ENCODE data around the gene HSF2BP. TPM values are rescaled to one million over a fixed set of nuclear protein-coding genes. Genes with fewer than 3 reads are reported as not detected.
"Not testable (repeated sequence)": the region's sequence is repeated elsewhere in the genome, so short reads cannot be mapped to it uniquely, and the experiment has no call there.

The HSF2BP gene
- total RNA-seq, 1 experiment from 2014 or later: 2.6 TPM

DNA sequence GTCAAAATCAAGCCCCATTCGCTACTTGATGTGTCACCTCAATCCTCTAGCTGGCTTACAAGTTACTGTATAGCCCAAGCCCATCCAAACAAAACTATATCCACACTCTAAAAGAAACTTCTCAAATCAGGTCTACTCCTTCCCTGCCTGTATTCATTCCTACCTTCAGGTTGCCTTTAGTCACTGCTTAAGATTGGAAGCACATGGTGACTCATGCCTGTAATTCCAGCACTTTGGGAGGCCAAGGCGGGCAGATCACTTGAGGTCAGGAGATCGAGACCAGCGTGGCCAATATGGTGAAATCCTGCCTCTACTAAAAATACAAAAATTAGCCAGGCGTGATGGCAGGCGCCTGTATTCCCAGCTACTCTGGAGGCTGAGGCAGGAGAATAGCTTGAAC, 7.4 kb downstream of the HSF2BP start:
- DNase-seq (ENCODE audit: low read depth): not testable (repeated sequence)

DNA sequence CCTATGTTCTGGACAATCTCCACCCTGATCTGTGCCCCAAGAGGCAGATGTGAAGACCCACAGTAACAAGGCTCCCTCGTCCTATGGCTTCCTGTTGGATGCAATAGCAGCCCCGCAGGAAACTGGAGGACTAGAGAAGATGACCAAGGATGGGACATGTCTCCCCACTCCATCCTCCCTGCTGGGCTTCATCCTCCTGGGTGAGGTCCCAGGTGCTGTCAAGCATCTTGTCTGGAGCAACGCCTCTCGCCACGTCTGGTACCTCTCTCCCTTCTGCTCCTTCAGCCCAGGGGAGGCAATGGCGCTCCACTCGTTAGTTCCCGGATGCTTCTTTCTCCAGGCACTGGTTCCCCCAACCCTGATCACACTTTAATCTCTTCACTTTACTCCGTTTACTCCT, 11.1 kb downstream of the HSF2BP start:
- no peak for DNase-seq (ENCODE audit: low read depth)

DNA sequence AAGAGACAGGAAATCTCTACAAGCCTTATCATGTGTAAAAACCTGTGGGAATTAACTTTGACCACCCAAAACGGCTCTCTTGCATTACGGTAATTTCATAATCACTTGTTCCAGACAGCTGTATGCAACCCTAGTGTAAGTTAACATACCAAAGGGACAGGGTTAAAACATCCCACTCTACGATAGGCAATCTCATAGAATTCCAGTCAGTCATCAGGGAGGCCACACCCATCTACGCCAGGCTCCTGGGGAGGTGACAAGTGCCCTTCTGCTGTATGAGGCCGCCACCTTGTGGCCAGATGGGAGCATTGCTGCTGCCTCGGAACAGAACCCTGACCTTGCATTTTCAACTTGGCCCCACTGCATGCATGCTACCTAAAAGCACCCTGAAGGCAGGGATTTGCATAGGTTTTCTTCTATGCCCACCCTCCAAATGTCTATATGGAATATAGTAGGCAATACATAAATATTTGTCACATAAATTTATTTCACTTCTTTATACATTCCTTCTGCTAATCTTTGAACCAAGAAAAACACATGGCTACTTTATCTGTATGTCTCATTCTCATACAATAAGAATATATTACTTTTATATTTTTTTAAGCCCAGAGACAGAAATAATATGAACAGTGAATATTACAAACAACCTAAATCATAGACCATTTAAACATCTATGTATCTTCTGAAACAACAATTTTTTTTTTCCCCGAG, 12.6 kb downstream of the HSF2BP start:
- peak; percentile 95 for DNase-seq (ENCODE audit: low read depth)

DNA sequence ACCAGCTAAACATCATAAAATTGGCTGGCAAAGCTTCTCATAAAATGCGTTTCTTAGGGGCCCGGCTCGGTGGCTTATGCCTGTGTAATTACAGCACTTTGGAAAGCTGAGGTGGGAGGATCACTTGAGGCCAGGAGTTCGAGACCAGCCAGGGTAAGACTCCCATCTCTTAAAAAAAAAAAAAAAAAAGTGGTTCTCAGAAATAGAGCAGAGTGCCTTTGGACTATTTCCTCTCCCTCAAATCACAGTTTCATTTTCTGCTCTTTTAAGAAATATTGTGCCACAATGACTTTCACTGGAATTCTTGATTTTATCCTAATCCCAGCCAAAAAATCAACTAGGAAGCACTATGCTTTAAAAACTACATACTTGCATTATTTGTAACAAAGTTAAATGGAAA, 13.3 kb downstream of the HSF2BP start:
- DNase-seq (ENCODE audit: low read depth): no peak

DNA sequence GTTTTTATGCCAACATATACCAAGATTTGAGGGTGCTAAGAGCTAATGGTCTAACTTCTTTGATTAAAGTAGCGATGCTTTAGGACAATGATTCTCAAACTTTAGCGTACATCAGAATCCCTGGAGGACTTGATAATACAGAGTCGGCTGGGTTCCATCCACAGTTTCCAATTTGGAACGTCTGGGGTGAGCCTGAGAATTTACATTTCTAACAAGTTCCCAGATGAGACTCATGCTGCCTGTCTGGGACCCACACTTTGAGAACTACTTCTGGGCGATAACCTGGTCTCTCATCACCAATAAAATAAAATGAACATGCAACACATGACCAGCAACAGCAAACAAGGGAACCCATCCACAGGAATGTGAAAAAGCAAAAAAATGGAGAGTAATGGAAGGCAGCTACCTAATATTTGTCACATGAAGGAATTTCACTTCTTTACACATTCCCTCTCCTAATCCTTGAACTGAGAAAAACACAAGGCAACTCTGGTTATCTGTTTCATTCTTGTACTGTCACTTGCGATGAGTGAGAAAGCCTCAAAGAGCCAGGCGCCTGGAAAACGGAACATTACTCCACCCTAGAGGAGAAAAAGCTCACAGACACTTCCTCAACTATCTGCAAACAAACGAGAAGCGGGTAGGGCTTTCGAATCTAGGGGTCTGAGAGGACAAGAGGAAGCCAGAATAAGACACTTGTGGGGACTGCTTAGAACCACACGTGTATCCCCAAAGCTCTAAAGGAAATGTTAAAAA, 14.0 kb downstream of the HSF2BP start:
- DNase-seq (ENCODE audit: low read depth): peak; percentile 94

DNA sequence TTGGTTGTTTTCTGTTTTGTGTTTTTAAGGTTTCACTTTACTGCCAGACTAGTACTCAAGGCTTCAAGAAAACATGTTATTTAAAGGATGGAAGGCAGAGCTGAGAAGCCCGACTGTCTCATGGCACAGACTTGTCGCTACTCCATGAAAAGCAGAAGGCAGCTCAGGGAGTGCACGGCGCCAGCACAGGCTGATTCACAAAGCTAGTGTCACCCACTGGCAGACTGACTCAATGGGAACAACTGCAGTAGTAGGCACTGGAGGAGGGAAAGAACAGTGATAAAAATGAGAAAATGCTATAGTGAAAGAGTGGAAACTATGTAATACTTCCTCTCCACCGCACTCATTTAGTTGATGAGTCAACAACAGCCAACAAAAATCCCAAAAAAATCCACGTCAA, 14.7 kb downstream of the HSF2BP start:
- DNase-seq (ENCODE audit: low read depth): peak; percentile 93

DNA sequence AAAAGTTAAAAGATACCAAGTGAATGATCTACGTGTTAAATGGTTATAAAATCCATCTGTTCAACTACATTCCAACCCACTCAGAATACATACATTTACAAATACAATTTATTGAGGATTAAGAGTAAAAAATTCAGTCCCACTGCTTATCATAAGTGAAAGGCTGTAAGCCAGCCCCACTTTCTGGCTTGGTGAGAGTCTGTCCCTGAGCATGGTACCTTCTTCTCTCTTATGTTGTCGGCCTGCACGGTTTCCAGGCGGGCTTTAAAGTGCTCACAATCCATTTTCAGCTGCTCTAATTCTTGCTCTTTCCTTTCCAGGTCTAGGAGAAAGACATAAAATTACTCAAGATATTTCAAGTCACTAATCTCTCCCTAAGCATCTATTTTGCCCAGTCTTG, 15.2 kb downstream of the HSF2BP start:
- peak; percentile 26 for DNase-seq (ENCODE audit: low read depth)

DNA sequence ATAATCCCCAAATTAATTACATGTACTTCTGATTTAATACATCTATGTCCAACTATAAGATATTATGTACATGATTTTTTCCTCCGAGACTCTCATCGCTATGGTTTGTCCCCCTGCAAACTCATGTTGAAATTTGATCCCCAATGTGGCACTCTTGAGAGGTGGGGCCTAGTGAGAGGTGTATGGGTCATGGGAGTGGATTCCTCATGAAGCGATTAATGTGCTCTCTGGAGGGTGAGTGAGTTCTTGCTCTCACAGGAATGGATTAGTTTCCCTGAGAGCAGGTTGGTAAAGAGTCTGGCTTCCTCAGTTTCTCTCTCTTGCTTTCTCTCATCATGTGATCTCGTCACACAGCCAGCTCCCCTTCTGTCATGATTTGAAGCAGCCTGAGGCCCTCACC, 16.1 kb downstream of the HSF2BP start:
- DNase-seq (ENCODE audit: low read depth): no peak

DNA sequence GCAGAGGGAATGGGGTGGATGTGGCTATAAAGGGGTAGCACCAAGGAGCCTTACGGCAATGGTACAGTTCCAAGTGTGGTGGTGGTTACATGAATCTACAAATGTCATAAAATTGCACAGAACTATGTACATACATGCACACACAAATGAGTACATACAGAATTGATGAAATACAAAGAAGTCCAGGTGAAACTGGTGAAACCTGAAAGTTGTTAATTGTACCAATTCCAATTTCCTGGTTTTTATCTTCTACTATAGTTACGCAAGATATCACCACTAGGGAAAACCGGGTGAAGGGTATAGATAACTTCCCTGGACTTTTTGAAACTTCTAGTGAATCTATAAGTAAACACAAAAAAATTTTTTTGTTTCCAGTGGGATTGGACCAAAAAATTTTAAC, 18.9 kb downstream of the HSF2BP start:
- DNase-seq (ENCODE audit: low read depth): no peak

DNA sequence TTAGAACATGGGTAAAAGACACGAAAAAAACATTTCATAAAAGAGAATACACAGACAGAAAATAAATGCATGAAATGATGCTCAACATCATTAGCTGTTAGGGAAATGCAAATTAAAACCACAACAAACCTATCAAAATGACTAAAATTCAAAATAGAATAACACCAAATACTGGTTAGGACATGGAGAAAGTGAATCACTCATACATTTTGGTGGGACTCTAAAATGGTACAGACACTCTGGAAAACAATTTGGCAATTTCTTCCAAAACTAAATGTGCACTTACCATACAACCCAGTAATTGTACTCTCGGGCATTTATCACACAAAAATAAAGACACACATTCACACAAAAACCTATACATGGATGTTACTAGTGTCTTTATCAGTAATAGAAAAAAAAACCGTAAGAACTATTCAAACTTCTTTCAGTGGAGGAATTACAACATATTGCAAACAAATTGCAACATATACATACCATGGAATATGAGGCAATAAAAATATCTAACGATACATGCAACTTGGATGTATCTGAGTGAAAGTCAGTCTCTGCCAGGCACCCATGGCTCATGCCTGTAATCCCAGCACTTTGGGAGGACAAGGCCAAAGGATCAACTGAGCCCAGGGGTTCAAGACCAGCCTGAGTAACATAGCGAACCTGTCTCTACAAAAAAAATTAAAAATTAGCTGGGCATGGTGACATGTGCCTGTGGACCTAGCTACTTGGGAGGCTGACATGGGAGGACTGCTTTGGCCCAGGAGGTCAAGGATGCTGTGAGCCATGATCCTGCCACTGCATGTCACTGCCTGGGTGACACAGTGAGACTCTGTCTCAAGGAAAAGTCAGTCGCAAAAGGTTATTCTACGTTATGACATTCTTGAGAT, 19.6 kb downstream of the HSF2BP start:
- peak; percentile 56 for DNase-seq (ENCODE audit: low read depth)

DNA sequence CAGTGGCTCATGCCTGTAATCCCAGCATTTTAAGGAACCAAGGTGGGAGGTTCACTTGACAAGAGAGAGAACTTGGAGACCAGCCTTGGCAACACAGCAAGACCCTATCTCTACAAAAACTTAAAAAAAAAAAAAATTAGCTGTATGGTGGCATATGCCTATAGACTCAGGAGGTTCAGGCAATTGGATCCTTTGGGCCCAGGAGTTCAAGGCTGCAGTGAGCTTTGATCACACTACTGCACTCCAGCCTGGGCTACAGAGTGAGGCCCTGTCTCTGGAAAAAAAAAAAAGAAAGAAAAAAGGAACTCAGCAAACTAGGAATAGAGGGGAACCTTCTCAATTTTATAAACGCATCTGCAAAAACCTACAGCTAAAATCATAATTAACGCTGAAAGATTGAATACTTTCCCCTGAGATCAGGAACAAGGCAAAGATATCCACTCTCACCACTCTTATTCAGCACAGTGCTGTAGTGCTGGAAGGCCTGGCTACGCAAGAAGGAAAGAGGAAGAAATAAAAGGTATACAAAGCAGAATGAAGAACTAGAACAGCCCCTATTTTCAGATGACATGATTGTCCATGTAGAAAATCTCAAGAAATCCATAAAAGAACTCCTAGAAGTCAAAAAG, 21.6 kb downstream of the HSF2BP start:
- no peak for DNase-seq (ENCODE audit: low read depth)

DNA sequence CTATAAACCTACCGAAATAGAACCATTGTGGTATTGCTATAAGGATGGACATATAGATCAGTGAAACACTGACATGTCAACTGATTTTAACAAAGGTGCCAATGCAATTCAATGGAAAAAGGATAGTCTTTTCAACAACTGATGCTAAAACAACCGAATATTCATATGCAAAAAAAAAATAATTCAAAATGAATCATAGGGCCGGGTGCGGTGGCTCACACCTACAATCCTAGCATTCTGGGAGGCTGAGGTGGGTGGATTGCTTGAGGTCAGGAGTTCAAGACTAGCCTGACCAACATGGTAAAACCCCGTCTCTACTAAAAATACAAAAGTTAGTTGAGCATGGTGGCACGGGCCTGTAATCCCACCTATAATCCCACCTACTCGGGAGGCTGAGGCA, 23.9 kb downstream of the HSF2BP start:
- DNase-seq (ENCODE audit: low read depth): no peak

DNA sequence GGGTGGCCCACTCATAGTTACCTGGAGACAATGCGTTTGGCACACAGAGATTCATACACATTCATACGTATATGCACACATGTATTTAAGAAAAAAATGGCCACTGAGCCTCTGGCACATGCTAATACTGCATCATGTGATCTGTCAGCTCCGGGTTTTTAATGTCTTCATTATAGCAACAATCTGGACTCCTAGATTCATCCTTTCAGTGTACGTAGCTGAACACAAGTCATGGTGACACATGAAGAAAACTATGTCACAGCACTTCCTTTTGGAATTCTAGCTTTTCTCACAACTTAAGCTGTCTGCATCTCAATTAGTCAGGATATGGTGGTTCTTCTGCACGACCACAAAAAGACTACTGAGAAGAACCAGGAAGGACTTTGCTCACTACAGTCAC, 24.7 kb downstream of the HSF2BP start:
- peak; percentile 76 for DNase-seq (ENCODE audit: low read depth)

DNA sequence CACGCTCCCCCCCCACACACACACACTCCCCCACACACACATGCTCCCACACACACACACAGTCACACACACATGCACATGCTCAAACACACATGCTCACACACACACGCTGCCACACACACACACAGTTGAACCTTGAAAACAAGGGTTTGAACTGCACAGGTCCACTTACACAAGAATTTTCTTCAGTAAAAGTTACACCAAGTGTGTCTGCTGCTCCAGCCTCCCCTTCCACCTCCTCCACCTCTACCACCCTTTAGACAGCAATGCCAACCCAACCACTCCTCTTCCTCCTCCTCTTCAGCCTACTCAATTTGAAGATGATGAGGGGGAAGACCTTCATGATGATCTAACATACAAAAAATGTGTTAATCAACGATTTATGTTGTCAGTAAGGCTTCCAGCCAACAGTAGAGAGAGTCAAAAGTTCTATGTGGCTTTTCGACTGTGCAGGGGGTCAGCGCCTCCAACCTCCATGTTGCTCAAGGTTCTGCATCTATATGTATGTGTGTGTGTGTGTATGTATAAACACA, 26.8 kb downstream of the HSF2BP start:
- no peak for DNase-seq (ENCODE audit: low read depth)

DNA sequence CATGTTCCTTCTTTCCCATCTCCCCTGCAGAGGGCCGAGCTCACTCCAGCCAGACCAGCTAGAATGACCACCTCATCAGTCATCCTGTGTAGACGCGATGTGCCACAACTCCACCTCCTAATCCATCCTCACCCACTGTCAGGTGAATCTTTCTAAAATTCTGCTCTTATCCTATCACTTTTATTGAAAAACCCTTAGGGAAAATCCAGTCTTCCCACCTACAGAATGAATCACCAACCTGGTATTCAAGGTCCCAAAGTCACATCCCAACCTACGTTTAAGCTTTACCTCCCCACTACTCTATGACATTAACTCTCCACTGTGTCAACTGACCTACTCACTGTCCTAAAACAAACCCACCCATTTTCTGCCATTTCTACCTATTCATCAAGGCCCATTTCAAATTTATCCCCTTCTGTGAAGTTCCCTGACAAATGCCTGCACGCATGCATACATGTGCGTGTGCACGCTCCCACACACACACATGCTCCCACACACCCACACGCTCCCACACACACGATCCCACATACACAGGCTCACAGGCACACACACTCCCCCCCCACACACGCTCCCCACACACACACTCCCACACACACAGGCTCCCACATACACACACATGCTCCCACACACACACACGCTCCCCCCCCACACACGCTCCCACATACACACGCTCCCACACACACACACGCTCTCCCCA, 27.7 kb downstream of the HSF2BP start:
- no peak for DNase-seq (ENCODE audit: low read depth)

DNA sequence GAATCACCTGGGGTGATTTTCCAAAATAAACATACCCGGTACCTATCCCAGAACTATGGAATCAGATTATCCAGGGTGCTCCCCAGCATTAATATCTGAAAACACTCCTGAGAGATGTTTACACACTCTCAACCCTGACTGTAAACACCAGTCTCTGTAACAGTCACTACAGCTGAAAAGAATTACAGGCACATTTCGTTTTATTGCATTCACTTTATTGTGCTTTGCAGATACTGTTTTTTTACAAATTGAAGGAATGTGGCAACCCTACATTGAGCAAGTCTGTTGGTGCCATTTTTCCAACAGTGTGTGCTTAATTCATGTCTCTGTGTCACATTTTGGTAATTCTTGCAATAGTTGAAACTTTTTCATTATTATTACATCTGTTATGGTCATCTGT, 31.8 kb downstream of the HSF2BP start:
- DNase-seq (ENCODE audit: low read depth): no peak

DNA sequence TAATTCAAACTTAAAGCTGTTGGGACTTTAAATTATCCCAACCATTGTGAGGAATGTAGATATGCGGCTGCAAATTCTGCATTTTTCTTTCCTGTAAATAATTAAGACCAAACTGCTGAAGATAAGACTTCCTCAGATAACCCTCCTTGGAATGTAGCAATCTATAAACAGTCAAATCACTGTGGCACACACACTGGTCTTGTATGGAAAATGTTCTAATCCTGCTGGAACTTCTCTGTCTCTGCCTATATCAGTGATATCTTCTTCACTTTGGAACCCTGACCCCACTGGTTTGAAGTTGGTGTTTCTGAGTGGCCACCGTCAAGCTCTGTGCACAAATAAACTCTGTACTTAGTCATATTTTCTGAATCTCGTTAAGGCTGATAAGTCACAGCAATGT, 32.9 kb downstream of the HSF2BP start:
- DNase-seq (ENCODE audit: low read depth): no peak

DNA sequence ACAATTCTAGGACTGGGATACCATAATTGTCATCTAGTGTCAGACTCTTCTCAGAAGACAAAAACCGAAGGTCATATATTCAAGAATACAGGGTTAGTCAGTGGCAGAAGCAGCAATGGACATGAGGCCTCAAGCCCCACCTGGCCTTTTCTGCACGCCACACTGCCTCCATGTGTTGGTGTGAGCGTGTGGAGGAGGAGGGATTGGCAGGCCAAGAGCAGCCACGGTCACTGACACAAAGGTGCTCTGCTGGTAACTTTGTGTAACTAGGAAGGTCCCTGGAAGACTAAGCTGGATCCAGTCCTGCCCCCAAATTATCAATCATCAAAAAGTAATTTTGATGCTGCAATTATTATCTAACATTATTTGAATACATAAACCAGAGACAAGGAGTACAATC, 34.9 kb downstream of the HSF2BP start:
- DNase-seq (ENCODE audit: low read depth): no peak

DNA sequence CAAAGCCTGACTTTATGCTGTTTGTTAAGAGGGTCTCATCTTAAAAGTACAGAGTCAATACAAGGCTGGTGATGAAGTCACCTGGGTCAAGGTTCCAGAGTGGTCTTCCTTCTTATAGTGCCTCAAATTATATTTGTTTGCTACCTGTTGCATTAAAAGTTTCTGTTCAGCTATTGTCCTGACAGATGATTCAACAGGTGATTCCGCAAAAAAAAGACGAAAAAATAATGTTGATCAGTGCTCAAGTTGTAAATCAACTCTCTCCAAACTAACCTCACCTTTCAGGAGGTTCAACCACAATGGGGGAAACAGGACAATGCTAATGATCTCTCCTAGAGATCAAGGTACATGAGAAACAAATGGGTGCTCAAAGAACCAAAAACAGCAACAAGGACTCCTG, 35.7 kb downstream of the HSF2BP start:
- no peak for DNase-seq (ENCODE audit: low read depth)

DNA sequence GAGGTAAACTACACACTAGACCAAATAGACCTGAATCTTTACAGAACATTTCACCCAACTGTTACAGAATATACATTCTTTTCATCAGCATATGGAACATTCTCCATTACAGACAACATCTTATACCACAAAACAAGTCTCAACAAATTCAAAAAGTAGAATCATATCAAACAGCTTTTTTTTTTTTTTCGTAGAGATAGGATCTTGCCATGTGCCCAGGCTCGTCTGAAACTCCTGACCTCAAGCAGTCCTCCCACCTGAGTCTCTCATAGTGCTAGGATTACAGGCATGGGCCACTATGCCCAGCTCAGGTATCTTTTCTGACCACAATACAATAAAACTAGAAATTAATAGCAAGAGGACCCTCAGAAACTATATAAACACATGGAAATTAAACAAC, 36.5 kb downstream of the HSF2BP start:
- DNase-seq (ENCODE audit: low read depth): no peak

DNA sequence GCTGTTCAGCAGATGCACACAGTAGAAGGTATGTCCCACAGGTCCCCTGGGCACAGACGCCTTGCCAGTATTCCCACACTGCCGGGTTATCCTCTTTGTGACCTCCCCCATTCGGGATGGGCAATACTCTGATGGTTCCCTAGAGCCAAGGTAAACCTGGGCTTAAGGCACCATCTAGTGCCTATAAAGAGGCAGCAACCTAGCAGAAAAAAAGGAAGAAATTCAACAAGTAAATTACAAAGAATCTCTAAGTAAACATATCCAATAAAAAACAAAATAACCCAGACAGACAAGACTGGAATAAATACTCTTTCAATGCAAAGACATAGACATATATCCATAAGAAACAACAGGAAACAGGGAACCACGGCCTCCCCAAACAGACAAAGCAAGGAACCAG, 39.4 kb downstream of the HSF2BP start:
- no peak for DNase-seq (ENCODE audit: low read depth)

All from LHCN-M2 (cell line).